HG02938 (cell line): ENCODE results near the gene RXFP1.
A peak's percentile ranks its signal among the peaks of the same experiment; 100 is the strongest.

Source experiments
- ATAC-seq: cut with Tn5 transposase; IDR thresholded peaks from one replicate; pipeline ENCODE4 v1.9.1; 2021; ENCODE audit warnings: mild to moderate bottlenecking, moderate library complexity; ENCODE audit not compliant: unreplicated experiment

The RXFP1 gene

GRCh38 chr4:158521484-158522088, at the start of gene RXFP1:
Gene RXFP1 (plus strand): TSS chr4:158521882. CDS start chr4:158521977, 95 bp downstream.
- peak; percentile 53 for ATAC-seq

- ATAC-seq = no peak
Measured at GRCh38 chr4:158481811-158482210, 39.9 kb upstream of the RXFP1 start.

- ATAC-seq = no peak
Measured at GRCh38 chr4:158484173-158484885, 37.4 kb upstream of the RXFP1 start.

GRCh38 chr4:158490629-158491028, 31.1 kb upstream of the RXFP1 start:
- ATAC-seq = no peak

- ATAC-seq = no peak
Measured at GRCh38 chr4:158492391-158492790, 29.3 kb upstream of the RXFP1 start.

- no peak for ATAC-seq
Measured at GRCh38 chr4:158496030-158496741, 25.5 kb upstream of the RXFP1 start.

- ATAC-seq = no peak
Measured at GRCh38 chr4:158500054-158500453, 21.6 kb upstream of the RXFP1 start.

GRCh38 chr4:158513256-158513655, 8.4 kb upstream of the RXFP1 start:
- ATAC-seq = no peak

GRCh38 chr4:158519226-158519625, 2.5 kb upstream of the RXFP1 start:
- no peak for ATAC-seq

- ATAC-seq = no peak
Measured at GRCh38 chr4:158523990-158524535, 2.4 kb downstream of the RXFP1 start.

- no peak for ATAC-seq
Measured at GRCh38 chr4:158527516-158527915, 5.8 kb downstream of the RXFP1 start.

GRCh38 chr4:158529505-158529904, 7.8 kb downstream of the RXFP1 start:
- no peak for ATAC-seq

- ATAC-seq = no peak
Measured at GRCh38 chr4:158530381-158530780, 8.7 kb downstream of the RXFP1 start.

- no peak for ATAC-seq
Measured at GRCh38 chr4:158530898-158531297, 9.2 kb downstream of the RXFP1 start.

GRCh38 chr4:158532556-158533231, 11.0 kb downstream of the RXFP1 start:
- ATAC-seq = no peak

GRCh38 chr4:158534727-158535126, 13.0 kb downstream of the RXFP1 start:
- no peak for ATAC-seq

GRCh38 chr4:158535130-158535614, 13.5 kb downstream of the RXFP1 start:
- no peak for ATAC-seq

GRCh38 chr4:158536833-158537232, 15.2 kb downstream of the RXFP1 start:
- no peak for ATAC-seq

GRCh38 chr4:158538176-158538575, 16.5 kb downstream of the RXFP1 start:
- ATAC-seq = no peak

- ATAC-seq = no peak
Measured at GRCh38 chr4:158538911-158539310, 17.2 kb downstream of the RXFP1 start.
